HL-60 (cell line): ENCODE measurements around the gene LDLR.

Experiments
- GABPA ChIP-seq: IDR thresholded peaks from 2 replicates; pipeline ENCODE4 v1.6.1; 2012; ENCODE audit warnings: low read depth
- POLR2AphosphoS5 ChIP-seq: IDR thresholded peaks from 2 replicates; pipeline ENCODE4 v1.6.1; 2012; ENCODE audit warnings: low read depth
- REST ChIP-seq: IDR thresholded peaks from 2 replicates; pipeline ENCODE4 v1.6.1; 2012; ENCODE audit warnings: low read depth; ENCODE audit not compliant: insufficient replicate concordance
- TF ChIP-seq, protein P1 (sequence below): IDR thresholded peaks from one replicate; pipeline ENCODE4 v1.5.1; 2011; ENCODE audit warnings: low read length, control low read depth, inconsistent platforms; ENCODE audit not compliant: insufficient read depth

- TF ChIP-seq, protein P1, sequence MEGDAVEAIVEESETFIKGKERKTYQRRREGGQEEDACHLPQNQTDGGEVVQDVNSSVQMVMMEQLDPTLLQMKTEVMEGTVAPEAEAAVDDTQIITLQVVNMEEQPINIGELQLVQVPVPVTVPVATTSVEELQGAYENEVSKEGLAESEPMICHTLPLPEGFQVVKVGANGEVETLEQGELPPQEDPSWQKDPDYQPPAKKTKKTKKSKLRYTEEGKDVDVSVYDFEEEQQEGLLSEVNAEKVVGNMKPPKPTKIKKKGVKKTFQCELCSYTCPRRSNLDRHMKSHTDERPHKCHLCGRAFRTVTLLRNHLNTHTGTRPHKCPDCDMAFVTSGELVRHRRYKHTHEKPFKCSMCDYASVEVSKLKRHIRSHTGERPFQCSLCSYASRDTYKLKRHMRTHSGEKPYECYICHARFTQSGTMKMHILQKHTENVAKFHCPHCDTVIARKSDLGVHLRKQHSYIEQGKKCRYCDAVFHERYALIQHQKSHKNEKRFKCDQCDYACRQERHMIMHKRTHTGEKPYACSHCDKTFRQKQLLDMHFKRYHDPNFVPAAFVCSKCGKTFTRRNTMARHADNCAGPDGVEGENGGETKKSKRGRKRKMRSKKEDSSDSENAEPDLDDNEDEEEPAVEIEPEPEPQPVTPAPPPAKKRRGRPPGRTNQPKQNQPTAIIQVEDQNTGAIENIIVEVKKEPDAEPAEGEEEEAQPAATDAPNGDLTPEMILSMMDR = no peak
- TF ChIP-seq REST (no peak), GABPA (no peak), POLR2AphosphoS5 (no peak)
Observed at GRCh38 chr19:11181488-11181887, 92.2 kb downstream of the LDLR start.
